ENCODE measurements around the gene FBXL7.
"Not testable (repeated sequence)": the region's sequence is repeated elsewhere in the genome, so short reads cannot be mapped to it uniquely, and the experiment has no call there.

The FBXL7 gene

GRCh38 chr5:15808577-15808976, 308.6 kb downstream of the FBXL7 start:
- DNase-seq (ENCODE audit: low spot score) = no peak

- DNase-seq (ENCODE audit: low spot score) = no peak
Measured at GRCh38 chr5:15819617-15820016, 319.6 kb downstream of the FBXL7 start.

- peak; percentile 43 for DNase-seq (ENCODE audit: low spot score)
Measured at GRCh38 chr5:15821506-15821905, 321.5 kb downstream of the FBXL7 start.

GRCh38 chr5:15823398-15823797, 323.4 kb downstream of the FBXL7 start:
- no peak for DNase-seq (ENCODE audit: low spot score)

- DNase-seq (ENCODE audit: low spot score) = no peak
Measured at GRCh38 chr5:15827741-15828140, 327.8 kb downstream of the FBXL7 start.

- DNase-seq (ENCODE audit: low spot score) = no peak
Measured at GRCh38 chr5:15831408-15831807, 331.4 kb downstream of the FBXL7 start.

GRCh38 chr5:15833365-15833764, 333.4 kb downstream of the FBXL7 start:
- no peak for DNase-seq (ENCODE audit: low spot score)

- DNase-seq (ENCODE audit: low spot score) = peak; percentile 39
Measured at GRCh38 chr5:15834596-15835245, 334.7 kb downstream of the FBXL7 start.

GRCh38 chr5:15835514-15835913, 335.5 kb downstream of the FBXL7 start:
- DNase-seq (ENCODE audit: low spot score) = peak; percentile 14

GRCh38 chr5:15837551-15838289, 337.7 kb downstream of the FBXL7 start:
- no peak for DNase-seq (ENCODE audit: low spot score)

- no peak for DNase-seq (ENCODE audit: low spot score)
Measured at GRCh38 chr5:15844253-15844652, 344.3 kb downstream of the FBXL7 start.

- DNase-seq (ENCODE audit: low spot score) = no peak
Measured at GRCh38 chr5:15844871-15845270, 344.9 kb downstream of the FBXL7 start.

- DNase-seq (ENCODE audit: low spot score) = no peak
Measured at GRCh38 chr5:15850536-15850935, 350.6 kb downstream of the FBXL7 start.

- no peak for DNase-seq (ENCODE audit: low spot score)
Measured at GRCh38 chr5:15850939-15851341, 351.0 kb downstream of the FBXL7 start.

GRCh38 chr5:15852217-15852616, 352.2 kb downstream of the FBXL7 start:
- no peak for DNase-seq (ENCODE audit: low spot score)

- DNase-seq (ENCODE audit: low spot score) = no peak
Measured at GRCh38 chr5:15852949-15853348, 353.0 kb downstream of the FBXL7 start.

GRCh38 chr5:15858326-15858725, 358.3 kb downstream of the FBXL7 start:
- DNase-seq (ENCODE audit: low spot score) = no peak

- no peak for DNase-seq (ENCODE audit: low spot score)
Measured at GRCh38 chr5:15864536-15865215, 364.7 kb downstream of the FBXL7 start.

GRCh38 chr5:15872259-15872658, 372.3 kb downstream of the FBXL7 start:
- not testable (repeated sequence) for DNase-seq (ENCODE audit: low spot score)

- DNase-seq (ENCODE audit: low spot score) = no peak
Measured at GRCh38 chr5:15877914-15878313, 377.9 kb downstream of the FBXL7 start.

GRCh38 chr5:15880201-15880600, 380.2 kb downstream of the FBXL7 start:
- no peak for DNase-seq (ENCODE audit: low spot score)

GRCh38 chr5:15885156-15885555, 385.2 kb downstream of the FBXL7 start:
- no peak for DNase-seq (ENCODE audit: low spot score)

- no peak for DNase-seq (ENCODE audit: low spot score)
Measured at GRCh38 chr5:15886156-15886555, 386.2 kb downstream of the FBXL7 start.
